Measurements from ENCODE around the gene GRID1. TPM values are rescaled to one million over a fixed set of nuclear protein-coding genes. Genes with fewer than 3 reads are reported as not detected.
A peak's percentile ranks its signal among the peaks of the same experiment; 100 is the strongest.

Gene GRID1
- polyA plus RNA-seq, 1 donor (not counting 4 experiments of a cell fraction or from before 2014, with no cell fraction given), result 0.01 TPM

- no peaks in the 10 kb centered on the region for H3K9me3 ChIP-seq (ENCODE audit: control insufficient read depth, low read depth, low read length)
- peak overlapping the region; percentile 12 for H2AFZ ChIP-seq (ENCODE audit: control insufficient read depth, low read length)
- no peak overlapping the region for H3K9ac ChIP-seq (ENCODE audit: control insufficient read depth, extremely low read depth, insufficient read depth, low read length)
- H3K27ac ChIP-seq (ENCODE audit: control insufficient read depth, insufficient read depth, low read length), result no peak overlapping the region
- FAIRE-seq (no peak), DNase-seq (ENCODE audit: low read depth, low spot score) (no peak)
- no peaks in the 10 kb centered on the region for H3K79me2 ChIP-seq (ENCODE audit: control insufficient read depth, insufficient read depth, low read length)
- H3K9me1 ChIP-seq (ENCODE audit: control insufficient read depth, extremely low read depth, insufficient read depth, low read length), result no peaks in the 10 kb centered on the region
- no peak overlapping the region for H3K4me3 ChIP-seq (ENCODE audit: control insufficient read depth in 2 of 3, extremely low read depth in 1 of 3, insufficient read depth in 2 of 3, low read depth in 1 of 3, low read length in 3 of 3)
- H3K27me3 ChIP-seq (ENCODE audit: control insufficient read depth, extremely low read depth, insufficient read depth, low read length), result no peaks in the 10 kb centered on the region
- dilution Hi-C loops (cut with MboI; ENCODE audit: extremely low pct_ligation_motif_present, low sequenced_read_pairs), result no loop called here
- no peaks in the 10 kb centered on the region for H3K4me1 ChIP-seq (ENCODE audit: control insufficient read depth, extremely low read depth, insufficient read depth, low read length)
- H3K36me3 ChIP-seq (ENCODE audit: control insufficient read depth in 2 of 2, extremely low read depth in 1 of 2, insufficient read depth in 2 of 2, low read length in 2 of 2), result no peaks in the 10 kb centered on the region
- TF ChIP-seq CTCF (optimal IDR thresholded peaks at IDR 0.05 in 1 of 3, IDR thresholded peaks at IDR 0.05 in 1 of 3, conservative IDR thresholded peaks at IDR 0.05 in 1 of 3; ENCODE audit: extremely low read depth in 1 of 3, insufficient read depth in 2 of 3, low read length in 3 of 3) (no peak), EZH2 (IDR thresholded peaks at IDR 0.05; ENCODE audit: low read length) (no peak)
- H3K4me2 ChIP-seq (ENCODE audit: control insufficient read depth, extremely low read depth, insufficient read depth, low read depth, low read length), result no peak overlapping the region
- no peaks in the 10 kb centered on the region for H4K20me1 ChIP-seq (ENCODE audit: control insufficient read depth, extremely low read depth, insufficient read depth, low read length)
These were observed 730.9 kb downstream of the GRID1 start for GRCh38 chr10:85635650-85636049.

- no peak for TF ChIP-seq CTCF (optimal IDR thresholded peaks at IDR 0.05 in 1 of 3, IDR thresholded peaks at IDR 0.05 in 1 of 3, conservative IDR thresholded peaks at IDR 0.05 in 1 of 3; ENCODE audit: extremely low read depth in 1 of 3, insufficient read depth in 2 of 3, low read length in 3 of 3)
- TF ChIP-seq EZH2 (IDR thresholded peaks at IDR 0.05; ENCODE audit: low read length), result no peak
- H3K27ac ChIP-seq (ENCODE audit: control insufficient read depth, insufficient read depth, low read length), result no peak overlapping the region
- H2AFZ ChIP-seq (ENCODE audit: control insufficient read depth, low read length), result no peak overlapping the region
- no peak for FAIRE-seq
- H4K20me1 ChIP-seq (ENCODE audit: control insufficient read depth, extremely low read depth, insufficient read depth, low read length), result no peaks in the 10 kb centered on the region
- no peak overlapping the region for H3K4me3 ChIP-seq (ENCODE audit: control insufficient read depth in 2 of 3, extremely low read depth in 1 of 3, insufficient read depth in 2 of 3, low read depth in 1 of 3, low read length in 3 of 3)
- dilution Hi-C loops (cut with MboI; ENCODE audit: extremely low pct_ligation_motif_present, low sequenced_read_pairs), result no loop called here
- no peaks in the 10 kb centered on the region for H3K4me1 ChIP-seq (ENCODE audit: control insufficient read depth, extremely low read depth, insufficient read depth, low read length)
- H3K9ac ChIP-seq (ENCODE audit: control insufficient read depth, extremely low read depth, insufficient read depth, low read length), result no peak overlapping the region
- H3K4me2 ChIP-seq (ENCODE audit: control insufficient read depth, extremely low read depth, insufficient read depth, low read depth, low read length), result no peak overlapping the region
- H3K9me1 ChIP-seq (ENCODE audit: control insufficient read depth, extremely low read depth, insufficient read depth, low read length), result no peaks in the 10 kb centered on the region
- no peaks in the 10 kb centered on the region for H3K9me3 ChIP-seq (ENCODE audit: control insufficient read depth, low read depth, low read length)
- H3K36me3 ChIP-seq (ENCODE audit: control insufficient read depth in 2 of 2, extremely low read depth in 1 of 2, insufficient read depth in 2 of 2, low read length in 2 of 2), result no peaks in the 10 kb centered on the region
- DNase-seq (ENCODE audit: low read depth, low spot score), result no peak
- H3K79me2 ChIP-seq (ENCODE audit: control insufficient read depth, insufficient read depth, low read length), result no peaks in the 10 kb centered on the region
- no peaks in the 10 kb centered on the region for H3K27me3 ChIP-seq (ENCODE audit: control insufficient read depth, extremely low read depth, insufficient read depth, low read length)
These were observed 742.1 kb downstream of the GRID1 start for GRCh38 chr10:85624511-85624910.
